Activated CD4-positive, alpha-beta T cell treated with anti-CD3 and anti-CD28 coated beads, Interleukin-2, Interleukin-6, amounts not matched to agents 100 ng/mL and 50 ng/mL, durations not matched to agents 16 hours and 8 hours (primary cell): Measurements from ENCODE around the gene LORICRIN.
A peak's percentile ranks its signal among the peaks of the same experiment; 100 is the strongest.

Experiments
- DNase-seq: peaks from one replicate; pipeline ENCODE4 v3.0.0-alpha.2; 2020

LORICRIN gene

GRCh38 chr1:153259387-153259786 lies at the start of gene LORICRIN:
TSS of gene LORICRIN (plus strand) at chr1:153259687. CDS start at chr1:153260950, 1,263 bp downstream.
- DNase-seq, result no peak

- DNase-seq, result no peak
These were observed 49.3 kb upstream of the LORICRIN start for GRCh38 chr1:153210206-153210605.

GRCh38 chr1:153212201-153212600 lies 47.3 kb upstream of the LORICRIN start:
- no peak for DNase-seq

- DNase-seq, result no peak
These were observed 46.0 kb upstream of the LORICRIN start for GRCh38 chr1:153213519-153213918.

GRCh38 chr1:153217212-153217611 lies 42.3 kb upstream of the LORICRIN start, which contains the start of gene PRR9:
TSS of gene PRR9 (plus strand) at chr1:153217584. CDS start at chr1:153218145, 561 bp downstream.
- peak; percentile 5 for DNase-seq

GRCh38 chr1:153217744-153218416 lies 41.6 kb upstream of the LORICRIN start:
- DNase-seq, result no peak

- no peak for DNase-seq
These were observed 38.7 kb upstream of the LORICRIN start for GRCh38 chr1:153220606-153221303.

GRCh38 chr1:153223040-153223891 lies 36.2 kb upstream of the LORICRIN start:
- peak; percentile 71 for DNase-seq

GRCh38 chr1:153227810-153228209 lies 31.7 kb upstream of the LORICRIN start:
- no peak for DNase-seq

- DNase-seq, result no peak
These were observed 31.0 kb upstream of the LORICRIN start for GRCh38 chr1:153228491-153228890.

GRCh38 chr1:153229076-153229829 lies 30.2 kb upstream of the LORICRIN start:
- peak; percentile 33 for DNase-seq

- DNase-seq, result no peak
These were observed 28.1 kb upstream of the LORICRIN start for GRCh38 chr1:153231363-153231762.

- DNase-seq, result no peak
These were observed 27.7 kb upstream of the LORICRIN start for GRCh38 chr1:153231785-153232184.

GRCh38 chr1:153232553-153232952 lies 26.9 kb upstream of the LORICRIN start:
- DNase-seq, result no peak

GRCh38 chr1:153233448-153233847 lies 26.0 kb upstream of the LORICRIN start:
- DNase-seq, result no peak

GRCh38 chr1:153238527-153238926 lies 21.0 kb upstream of the LORICRIN start:
- no peak for DNase-seq

GRCh38 chr1:153242160-153242559 lies 17.3 kb upstream of the LORICRIN start:
- DNase-seq, result no peak

- no peak for DNase-seq
These were observed 14.0 kb upstream of the LORICRIN start for GRCh38 chr1:153245466-153245865.

- DNase-seq, result no peak
These were observed 13.5 kb upstream of the LORICRIN start for GRCh38 chr1:153246018-153246417.

- no peak for DNase-seq
These were observed 12.7 kb upstream of the LORICRIN start for GRCh38 chr1:153246825-153247224.

- DNase-seq, result no peak
These were observed 11.2 kb upstream of the LORICRIN start for GRCh38 chr1:153248176-153248879.

GRCh38 chr1:153250166-153250565 lies 9.3 kb upstream of the LORICRIN start:
- DNase-seq, result no peak
